HG02884 (cell line): Measurements from ENCODE around the gene SLC38A10.

Experiments used
- ATAC-seq: cut with Tn5 transposase; IDR thresholded peaks from one replicate; pipeline ENCODE4 v1.9.1; 2021; ENCODE audit warnings: mild to moderate bottlenecking, moderate library complexity; ENCODE audit not compliant: unreplicated experiment

SLC38A10 gene

GRCh38 chr17:81295031-81295675, at the start of gene SLC38A10:
TSS of gene SLC38A10 (minus strand) at chr17:81295307. CDS start at chr17:81294921, 386 bp downstream.
- peak; percentile 83 for ATAC-seq

- ATAC-seq: no peak
Observed at GRCh38 chr17:81342269-81343070, 47.4 kb upstream of the SLC38A10 start.

DNA sequence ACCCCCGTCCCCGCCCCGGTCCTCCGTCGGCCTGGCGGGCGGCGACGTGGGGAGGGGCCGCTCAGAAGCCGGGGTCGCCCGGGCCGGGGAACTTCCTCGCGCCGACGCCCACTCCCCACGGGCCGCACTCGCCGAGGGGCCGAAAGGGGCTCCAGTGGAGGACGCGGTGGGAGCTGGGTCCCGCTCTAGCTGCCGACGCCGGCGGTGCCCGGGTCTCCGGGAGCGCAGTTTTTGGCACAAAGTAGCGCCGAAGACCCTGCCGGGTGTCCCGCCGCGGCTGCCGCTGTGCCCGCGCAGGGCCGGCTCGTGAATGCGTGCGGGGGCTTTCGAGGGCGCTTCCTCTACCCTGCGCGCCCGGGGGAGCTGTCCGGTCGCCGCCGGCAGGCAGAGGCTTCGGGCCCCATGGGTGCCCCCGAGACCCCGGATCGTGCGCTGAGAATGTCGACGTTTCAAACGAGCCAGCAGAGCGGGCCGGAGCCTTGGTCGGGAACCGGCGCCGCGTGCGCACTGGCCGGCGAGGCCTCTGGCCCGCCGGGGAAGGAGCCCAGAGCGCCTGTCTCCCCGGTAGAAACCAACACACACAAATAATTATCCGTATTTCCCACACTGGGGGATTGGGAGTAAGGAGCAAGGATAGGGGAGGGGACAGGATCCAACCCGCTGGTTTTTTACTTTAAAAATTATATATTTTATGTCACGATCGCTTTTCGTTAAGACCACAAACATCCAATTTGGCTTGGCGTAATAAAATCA, 46.6 kb upstream of the SLC38A10 start:
- no peak for ATAC-seq

DNA sequence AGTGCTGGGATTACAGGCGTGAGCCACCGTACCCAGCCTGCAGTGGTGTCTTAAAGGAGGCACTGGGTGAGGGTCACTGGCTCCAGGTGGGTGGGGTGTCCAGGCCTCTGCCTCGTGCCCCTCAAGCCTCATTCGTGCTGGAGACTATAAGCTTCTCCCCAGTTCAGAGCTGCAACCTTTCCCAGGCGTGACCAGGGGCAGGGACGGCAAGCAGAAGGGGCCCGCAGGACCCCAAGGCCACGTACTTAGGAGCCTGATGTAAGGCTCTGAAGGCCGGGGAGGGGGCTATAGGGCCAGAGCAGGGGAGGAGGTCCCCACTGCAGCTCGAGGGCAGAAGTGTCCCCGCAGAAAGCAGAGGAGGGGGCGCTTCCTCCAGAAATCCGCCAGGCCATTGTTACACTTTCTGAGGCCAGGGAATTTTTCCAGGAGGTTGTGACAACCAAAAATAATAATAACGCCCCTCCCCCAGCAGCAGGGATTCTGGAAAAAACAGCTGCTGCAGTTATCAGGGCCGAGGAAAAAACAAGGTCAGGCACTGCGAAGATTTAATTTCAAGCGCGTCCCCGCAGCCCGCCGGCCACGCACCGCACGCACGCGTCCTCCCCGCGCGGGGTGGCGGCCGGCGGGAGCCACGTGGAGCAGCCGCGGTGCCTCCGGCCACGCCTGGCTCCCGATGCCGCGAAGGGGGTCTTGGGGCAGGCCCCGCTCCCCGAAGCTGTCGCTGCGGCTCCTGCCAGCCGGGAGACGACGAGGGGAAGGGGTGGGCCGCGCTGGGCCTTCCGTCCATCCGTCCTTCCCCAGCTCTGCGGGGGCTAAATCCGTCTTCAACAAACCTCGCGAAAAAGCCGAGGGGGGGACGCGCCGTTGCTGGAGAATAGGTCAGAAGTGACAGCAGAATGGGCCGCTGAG, 45.8 kb upstream of the SLC38A10 start:
- ATAC-seq: no peak

GRCh38 chr17:81339534-81340296, 44.6 kb upstream of the SLC38A10 start:
- ATAC-seq: no peak

DNA sequence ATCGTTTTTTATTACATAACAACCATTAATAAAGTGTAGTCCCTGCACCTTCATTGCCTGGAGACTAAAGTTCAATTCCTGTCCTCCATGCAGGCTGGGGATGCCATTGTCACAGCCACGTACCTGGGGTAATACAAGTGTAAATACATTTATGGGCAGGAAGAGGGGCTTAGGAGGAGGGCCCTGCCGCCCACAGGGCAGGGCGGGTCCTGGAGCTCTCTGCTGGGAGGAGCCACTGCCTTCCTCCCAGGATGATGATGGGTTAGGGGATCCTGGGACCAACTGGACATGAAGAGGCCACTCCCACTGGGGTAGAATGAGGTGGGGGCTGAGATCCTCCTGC, 44.1 kb upstream of the SLC38A10 start:
- no peak for ATAC-seq

DNA sequence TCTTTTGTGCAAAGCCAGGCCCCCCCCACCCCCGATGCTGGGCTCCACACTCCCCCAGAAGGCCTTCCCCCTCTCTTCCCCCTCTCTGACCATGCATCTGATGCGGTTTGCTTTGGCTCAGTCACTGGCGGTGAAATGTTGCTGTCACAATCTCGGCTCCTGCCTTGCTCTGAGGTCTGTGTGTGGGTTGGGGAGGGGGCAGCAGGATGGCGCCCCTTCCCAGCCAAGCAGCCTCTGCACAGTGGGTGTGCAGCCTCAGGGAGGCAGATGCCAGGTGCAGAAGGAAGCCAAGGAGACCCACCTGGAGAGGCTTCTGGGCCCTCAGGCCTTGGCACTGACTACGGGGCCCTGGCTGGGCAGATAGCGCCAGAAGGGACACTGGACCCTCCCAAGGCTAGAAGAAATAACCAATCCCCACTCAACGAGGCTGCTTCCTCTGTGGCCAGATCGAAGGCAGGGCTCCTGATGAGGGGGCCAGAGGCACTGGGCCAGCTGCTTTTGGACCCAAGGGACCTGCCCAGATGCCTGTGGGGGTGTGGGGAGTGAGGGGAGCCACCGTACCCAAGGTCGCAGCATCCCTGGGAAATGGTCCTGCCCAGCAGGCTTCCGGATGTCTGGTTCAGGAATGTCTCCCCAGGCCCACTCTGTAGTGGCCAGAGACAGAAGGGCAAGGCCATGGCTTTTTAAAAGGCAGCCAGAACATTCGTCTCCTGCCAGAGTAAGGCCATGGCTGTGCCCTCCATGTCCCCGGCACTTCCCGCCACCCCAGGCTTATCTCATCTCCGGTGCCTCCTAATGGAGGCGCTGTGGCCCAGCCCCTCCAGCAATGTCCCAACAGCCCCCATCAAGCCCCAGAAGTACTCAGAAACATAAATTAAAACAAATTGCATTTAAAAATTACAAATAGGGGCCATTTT, 43.4 kb upstream of the SLC38A10 start:
- no peak for ATAC-seq

DNA sequence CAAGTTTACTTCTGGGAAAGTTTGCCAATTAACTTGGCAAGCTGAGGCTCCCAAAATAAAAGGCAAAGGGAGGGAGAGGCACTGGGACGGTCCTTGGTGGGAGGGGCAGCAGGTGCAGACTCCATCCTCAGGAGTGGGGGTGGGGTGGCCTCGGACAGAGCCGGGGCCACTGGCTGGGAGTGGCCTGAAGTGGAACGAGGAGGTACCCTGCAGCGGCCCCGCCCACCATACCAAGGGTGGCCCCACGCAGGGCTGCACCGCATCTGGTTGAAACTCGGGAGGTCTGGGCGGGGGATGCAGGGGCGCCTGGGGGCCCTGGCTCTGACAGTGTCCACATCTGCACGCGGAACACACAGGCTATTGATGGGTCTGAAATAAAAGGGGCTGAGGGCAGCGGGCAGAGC, 42.4 kb upstream of the SLC38A10 start:
- no peak for ATAC-seq

GRCh38 chr17:81336930-81337325, 41.8 kb upstream of the SLC38A10 start:
- ATAC-seq: no peak

GRCh38 chr17:81336296-81336929, 41.3 kb upstream of the SLC38A10 start:
- ATAC-seq: no peak

DNA sequence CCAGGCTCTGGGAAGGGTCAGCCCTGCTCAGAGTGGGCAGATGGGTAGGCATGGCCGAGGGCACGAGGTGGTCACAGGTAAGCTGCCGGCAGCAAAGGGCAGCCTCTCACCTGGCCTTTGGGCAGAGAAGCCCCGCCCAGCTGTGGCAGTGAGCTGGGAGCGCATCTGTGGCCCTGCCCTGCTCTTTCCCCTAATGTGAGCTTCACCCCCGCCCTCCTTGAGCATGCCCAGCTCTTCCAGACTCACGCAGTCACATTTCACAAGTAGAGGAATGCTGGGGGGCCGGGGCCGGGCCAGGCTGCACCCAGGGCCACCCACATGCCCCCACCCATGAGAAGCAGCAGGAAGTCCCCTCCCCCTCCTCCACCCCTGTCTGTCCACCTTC, 40.7 kb upstream of the SLC38A10 start:
- ATAC-seq: no peak

- no peak for ATAC-seq
Observed at GRCh38 chr17:81334987-81335772, 40.1 kb upstream of the SLC38A10 start.

DNA sequence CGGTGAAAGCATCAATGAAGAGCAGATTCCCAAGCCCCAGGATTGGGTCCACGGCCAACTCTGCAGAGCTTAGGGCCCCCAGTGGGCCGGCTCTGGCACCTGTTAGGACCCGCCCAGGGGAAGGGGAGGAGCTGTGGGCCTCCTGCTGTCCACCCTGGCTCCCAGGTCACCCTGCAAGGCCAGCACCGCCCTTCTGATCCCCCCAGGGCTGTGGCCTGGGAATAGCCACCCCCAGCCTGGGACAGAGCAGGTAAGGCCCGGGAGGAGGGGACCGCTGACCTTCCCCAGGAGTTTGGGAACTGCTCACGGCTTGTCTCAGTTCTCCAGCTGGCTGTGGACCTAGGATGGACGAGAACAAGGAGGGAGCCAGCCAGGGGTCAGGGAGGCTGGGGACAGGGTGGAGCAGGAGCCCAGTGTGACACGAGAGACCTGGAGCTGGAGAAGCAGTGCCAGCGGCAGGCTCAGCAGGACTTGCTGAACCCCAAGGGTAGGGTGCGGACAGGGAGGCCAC, 39.3 kb upstream of the SLC38A10 start:
- ATAC-seq: no peak

GRCh38 chr17:81333616-81334368, 38.7 kb upstream of the SLC38A10 start:
- ATAC-seq: no peak

GRCh38 chr17:81332914-81333528, 37.9 kb upstream of the SLC38A10 start:
- no peak for ATAC-seq

GRCh38 chr17:81332118-81332834, 37.2 kb upstream of the SLC38A10 start:
- no peak for ATAC-seq
